DMS153 treated with DMSO at 0.1 percent for 48 hours (cell line): ENCODE data around the gene ECSIT.

Source experiments
- DNase-seq: peaks from one replicate; lab custom pipeline; 2025; ENCODE audit not compliant: unreplicated experiment; lab: John Stamatoyannopoulos, UW

Gene ECSIT

GRCh38 chr19:11504502-11505031 is 24.4 kb downstream of the ECSIT start:
- no peak for DNase-seq

- no peak for DNase-seq
Measured at GRCh38 chr19:11499890-11500420, 29.0 kb downstream of the ECSIT start.

- no peak for DNase-seq
Measured at GRCh38 chr19:11499220-11499726, 29.7 kb downstream of the ECSIT start.

GRCh38 chr19:11496391-11497163 is 32.4 kb downstream of the ECSIT start:
- peak; percentile 6 for DNase-seq

GRCh38 chr19:11495885-11496284 is 33.0 kb downstream of the ECSIT start:
- DNase-seq, result no peak

GRCh38 chr19:11495481-11495880 is 33.5 kb downstream of the ECSIT start:
- DNase-seq, result no peak

- no peak for DNase-seq
Measured at GRCh38 chr19:11494634-11495285, 34.2 kb downstream of the ECSIT start.

- no peak for DNase-seq
Measured at GRCh38 chr19:11489378-11489777, 39.6 kb downstream of the ECSIT start.

GRCh38 chr19:11486661-11487503 is 42.1 kb downstream of the ECSIT start:
- no peak for DNase-seq

GRCh38 chr19:11485245-11485837 is 43.6 kb downstream of the ECSIT start:
- no peak for DNase-seq

- no peak for DNase-seq
Measured at GRCh38 chr19:11483366-11484111, 45.4 kb downstream of the ECSIT start.

- DNase-seq, result peak; percentile 88
Measured at GRCh38 chr19:11482384-11483050, 46.4 kb downstream of the ECSIT start.

- peak; percentile 93 for DNase-seq
Measured at GRCh38 chr19:11481534-11482383, 47.2 kb downstream of the ECSIT start.

- peak; percentile 56 for DNase-seq
Measured at GRCh38 chr19:11480715-11481533, 48.0 kb downstream of the ECSIT start, which contains the start of gene ELAVL3. TSS of gene ELAVL3 (minus strand) at chr19:11481046. CDS start at chr19:11480608, 438 bp downstream.

- DNase-seq, result no peak
Measured at GRCh38 chr19:11479898-11480714, 48.8 kb downstream of the ECSIT start.

- DNase-seq, result peak; percentile 82
Measured at GRCh38 chr19:11479090-11479897, 49.6 kb downstream of the ECSIT start.
